ENCODE data around the gene RHBDD3. TPM values are rescaled to one million over a fixed set of nuclear protein-coding genes. Genes with fewer than 3 reads are reported as not detected.

Gene RHBDD3
- 19.4 and 36.9 TPM in 2 replicates for total RNA-seq

GRCh38 chr22:29267858-29268510 lies at the start of gene RHBDD3, which contains the start of gene EWSR1:
RHBDD3 (minus strand) TSS chr22:29267981; CDS start chr22:29265626, 2,355 bp downstream.
EWSR1 (plus strand) TSS chr22:29268268; CDS start chr22:29268337, 69 bp downstream.

GRCh38 chr22:29315286-29316140 lies 47.7 kb upstream of the RHBDD3 start, which contains the start of gene RASL10A:
RASL10A (minus strand) TSS chr22:29315697; CDS start chr22:29315246, 451 bp downstream.

GRCh38 chr22:29306175-29306834 lies 38.5 kb upstream of the RHBDD3 start, which contains the start of gene GAS2L1:
GAS2L1 (plus strand) TSS chr22:29306650; CDS start chr22:29308106, 1,456 bp downstream.

Other genes starting within 250 kb of the RHBDD3 start
- not detected in 2 replicates for gene C22orf31, start 206.2 kb downstream of the RHBDD3 start, total RNA-seq
- gene KREMEN1, start 194.9 kb downstream of the RHBDD3 start, total RNA-seq = 5.7 and 8.1 TPM in 2 replicates
- gene EMID1, start 62.1 kb downstream of the RHBDD3 start, total RNA-seq = 1.3 and 4.2 TPM in 2 replicates
- gene EWSR1, start 287 bp upstream of the RHBDD3 start, total RNA-seq = 211 and 240 TPM in 2 replicates
- gene GAS2L1, start 38.7 kb upstream of the RHBDD3 start, total RNA-seq = 27.4 and 43.7 TPM in 2 replicates
- 0.13 TPM in 1 of 2 replicates, not detected in the other for gene RASL10A, start 47.7 kb upstream of the RHBDD3 start, total RNA-seq
- 55.3 and 90.3 TPM in 2 replicates for gene AP1B1, start 120.6 kb upstream of the RHBDD3 start, total RNA-seq
- gene RFPL1, start 170.6 kb upstream of the RHBDD3 start, total RNA-seq = not detected in 2 replicates
- 1.0 and 2.0 TPM in 2 replicates for gene NEFH, start 212.2 kb upstream of the RHBDD3 start, total RNA-seq

All from mesangial cell (primary cell).